ENCODE data around the gene CHMP3.
"Not testable (repeated sequence)": the region's sequence is repeated elsewhere in the genome, so short reads cannot be mapped to it uniquely, and the experiment has no call there.

GRCh38 chr2:86545296-86545924 lies 17.8 kb downstream of the CHMP3 start:
- not testable (repeated sequence) for TF ChIP-seq CTCF (IDR thresholded peaks at IDR 0.05; ENCODE audit: low read length); EZH2 (optimal IDR thresholded peaks at IDR 0.05; ENCODE audit: low read depth, low read length); EZH2phosphoT487 (IDR thresholded peaks at IDR 0.05; ENCODE audit: low read length)

All from MM.1S (cell line).